A673 (cell line): ENCODE results near the gene PRR15.

Experiments
- CTCF ChIP-seq: fragments of 300-800, 200-600 bp; sonication (generic); conservative IDR thresholded peaks from 2 replicates; pipeline ENCODE4 v1.5.1; 2017; ENCODE audit warnings: low read depth, mild to moderate bottlenecking, antibody characterized with exemption, low read length, moderate library complexity, mixed read lengths
- EZH2 ChIP-seq: fragments of 200-600 bp; sonication (generic); IDR thresholded peaks from 2 replicates; pipeline ENCODE4 v1.6.1; 2017; ENCODE audit warnings: borderline replicate concordance, low read depth, mild to moderate bottlenecking, mixed read lengths, antibody characterized with exemption, low read length; ENCODE audit not compliant: poor library complexity, severe bottlenecking

- TF ChIP-seq CTCF (no peak), EZH2 (no peak)
These were observed 5.7 kb upstream of the PRR15 start for GRCh38 chr7:29557954-29558353.
